HG03378 (cell line): ENCODE results near the gene ATP2A3.
"Not testable (repeated sequence)": the region's sequence is repeated elsewhere in the genome, so short reads cannot be mapped to it uniquely, and the experiment has no call there.

Experiments
- ATAC-seq: cut with Tn5 transposase; IDR thresholded peaks from one replicate; pipeline ENCODE4 v1.9.1; 2021; ENCODE audit warnings: mild to moderate bottlenecking, moderate library complexity; ENCODE audit not compliant: unreplicated experiment

The ATP2A3 gene

DNA sequence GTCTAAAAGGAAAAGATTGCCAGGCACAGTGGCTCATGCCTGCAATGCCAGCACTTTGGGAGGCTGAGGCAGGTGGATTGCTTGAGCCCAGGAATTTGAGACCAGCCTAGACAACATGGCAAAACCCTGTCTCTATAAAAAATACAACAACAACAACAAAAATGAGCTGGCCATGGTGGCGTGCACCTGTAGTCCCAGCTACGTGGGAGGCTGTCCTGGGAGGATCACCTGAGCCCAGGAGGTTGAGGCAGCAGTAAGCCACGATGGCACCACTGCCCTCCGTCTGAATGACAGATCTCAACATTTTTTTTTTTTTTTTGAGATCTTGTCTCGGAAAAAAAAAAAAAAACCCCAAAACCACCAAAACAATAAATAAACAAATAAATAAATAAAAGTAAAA lies 28.1 kb upstream of the ATP2A3 start:
- no peak for ATAC-seq

DNA sequence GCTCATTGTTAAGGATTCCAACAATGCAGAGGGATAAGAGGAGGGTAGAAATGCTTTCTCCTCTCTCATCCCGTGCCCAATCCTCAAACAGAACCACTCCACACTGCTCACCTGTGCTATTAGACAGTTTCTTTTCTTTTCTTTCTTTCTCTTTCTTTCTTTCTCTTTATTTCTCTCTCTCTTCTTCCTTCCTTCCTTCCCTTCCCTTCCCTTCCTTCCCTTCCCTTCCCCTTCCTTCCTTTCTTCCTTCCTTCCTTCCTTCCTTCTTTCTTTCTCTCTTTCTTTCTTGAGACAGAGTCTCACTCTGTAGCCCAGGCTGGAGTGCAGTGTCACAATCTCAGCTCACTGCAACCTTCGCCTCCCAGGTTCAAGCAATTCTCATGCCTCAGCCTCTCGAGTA lies 27.5 kb upstream of the ATP2A3 start:
- not testable (repeated sequence) for ATAC-seq

DNA sequence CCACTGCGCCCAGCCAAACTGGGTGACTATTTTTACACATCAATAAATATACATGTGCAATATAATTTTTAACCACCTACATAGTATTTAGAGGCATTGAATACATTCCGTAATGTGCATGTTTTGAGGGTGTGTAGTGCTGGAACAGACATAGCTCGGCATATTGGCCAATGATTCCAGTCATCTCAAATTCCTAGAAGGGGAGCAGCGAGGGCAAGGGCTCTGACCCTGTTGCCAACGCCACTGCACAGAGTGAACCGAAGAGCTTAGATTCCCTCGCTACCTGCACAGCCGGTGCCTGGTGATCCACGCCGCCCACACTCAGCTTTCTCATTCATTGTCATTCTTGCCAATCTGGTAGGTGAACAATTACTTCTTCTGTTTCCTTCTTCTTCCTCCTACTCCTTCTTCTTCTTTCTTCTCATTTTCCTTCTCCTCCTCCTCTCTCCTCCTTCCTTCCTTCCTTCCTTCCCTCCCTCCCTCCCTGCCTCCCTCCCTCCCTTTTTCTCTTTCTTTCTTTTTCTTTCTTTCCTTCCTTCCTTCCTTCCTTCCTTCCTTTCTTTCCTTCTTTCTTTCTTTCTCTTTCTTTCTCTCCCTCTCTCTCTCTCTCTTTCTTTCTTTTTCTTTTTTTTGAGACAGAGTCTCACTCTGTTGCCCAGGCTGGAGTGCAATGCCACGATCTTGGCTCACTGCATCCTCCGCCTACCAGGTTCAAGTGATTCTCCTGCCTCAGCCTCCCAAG lies 26.3 kb upstream of the ATP2A3 start:
- no peak for ATAC-seq

DNA sequence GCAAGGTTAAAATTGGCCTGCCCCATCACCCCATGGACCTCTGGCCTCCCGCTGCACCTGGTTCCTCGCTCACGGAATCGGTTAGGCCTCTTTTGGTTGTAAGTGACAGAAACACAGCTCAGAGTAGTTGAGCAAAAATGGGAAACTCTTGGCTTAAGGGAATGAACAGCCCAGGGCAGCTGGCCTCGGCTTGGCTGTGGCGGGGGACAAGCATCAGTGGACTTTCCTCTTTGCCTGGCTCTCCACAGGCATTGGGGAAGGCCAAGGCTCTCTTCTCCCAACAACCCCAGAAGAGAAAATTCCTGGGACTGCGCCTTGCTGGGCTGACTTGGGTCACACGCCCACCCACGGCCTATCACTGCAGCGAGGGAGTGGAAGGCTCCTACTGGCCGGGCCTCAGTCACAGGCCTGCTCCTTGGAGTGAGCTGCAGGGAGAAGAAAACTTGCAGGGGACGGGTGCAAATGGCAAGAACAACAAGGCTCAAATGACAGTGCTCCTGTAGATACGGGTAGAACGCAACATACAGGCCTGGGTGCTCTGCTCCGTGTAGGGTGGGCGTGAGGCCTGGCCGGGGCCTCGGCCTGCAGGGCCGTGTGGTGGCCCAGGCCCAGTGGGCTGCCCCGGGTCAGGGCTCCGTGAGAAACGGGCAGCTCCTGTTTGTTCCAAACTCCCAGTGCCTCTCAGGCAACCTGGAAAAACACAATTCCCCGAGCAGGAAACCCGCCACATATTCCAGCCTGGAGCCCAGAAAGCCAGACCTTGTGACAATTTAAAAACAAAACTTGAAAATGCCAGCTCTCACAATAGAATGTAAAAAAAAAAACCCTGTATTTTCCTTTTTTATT lies 25.0 kb upstream of the ATP2A3 start:
- no peak for ATAC-seq

DNA sequence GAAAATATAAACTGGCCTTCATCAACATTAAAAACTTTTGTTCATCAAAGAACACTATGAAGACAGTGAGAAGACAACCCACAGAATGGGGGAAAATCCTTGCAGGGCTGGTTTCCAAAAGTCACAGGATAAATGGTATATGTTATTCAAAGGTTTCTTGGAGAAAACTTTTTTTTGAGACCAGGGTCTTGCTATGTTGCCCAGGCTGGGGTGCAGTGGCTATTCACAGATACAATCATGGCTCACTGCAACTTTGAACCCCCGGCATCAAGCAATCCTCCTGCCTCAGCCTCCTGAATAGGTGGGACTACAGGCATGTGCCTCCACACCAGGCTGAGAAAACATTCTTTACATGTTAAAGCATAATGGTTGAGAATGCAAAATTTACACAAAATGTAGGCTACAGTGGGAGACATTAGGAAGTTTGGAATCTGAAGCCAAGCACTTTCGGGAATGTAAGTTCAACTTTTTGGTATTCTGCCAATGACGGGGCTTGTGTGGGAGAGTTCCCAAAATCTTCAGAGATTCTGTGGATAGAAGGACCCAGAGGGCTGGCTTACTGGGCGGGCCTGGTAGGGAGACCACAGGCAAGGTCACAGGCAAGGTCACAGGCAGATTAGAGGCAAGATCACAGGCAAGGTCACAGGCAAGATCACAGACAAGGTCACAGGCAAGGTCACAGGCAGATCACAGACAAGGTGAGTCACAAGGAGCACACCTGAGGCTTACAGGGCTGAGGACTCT lies 24.2 kb upstream of the ATP2A3 start:
- no peak for ATAC-seq

DNA sequence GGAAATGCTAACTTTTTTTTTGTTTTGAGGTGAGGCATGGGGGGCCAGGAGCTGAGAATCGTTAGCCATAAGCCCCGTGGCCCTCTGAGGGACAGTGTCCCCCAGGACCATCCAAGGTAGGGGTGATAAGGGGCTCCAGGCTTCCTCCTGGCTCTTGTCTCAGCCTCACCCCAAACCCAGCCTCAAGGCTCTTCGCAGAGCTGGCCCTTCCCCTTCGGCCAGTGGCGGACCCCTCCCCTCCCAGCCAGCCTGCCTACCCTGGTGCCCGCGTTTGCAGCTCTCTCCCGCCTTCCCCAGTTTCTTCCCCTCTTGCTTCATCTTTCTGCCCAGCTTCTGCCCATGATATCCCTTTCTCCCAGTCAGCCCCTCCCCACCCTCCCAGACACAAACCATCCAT lies 22.7 kb upstream of the ATP2A3 start:
- ATAC-seq, result no peak

DNA sequence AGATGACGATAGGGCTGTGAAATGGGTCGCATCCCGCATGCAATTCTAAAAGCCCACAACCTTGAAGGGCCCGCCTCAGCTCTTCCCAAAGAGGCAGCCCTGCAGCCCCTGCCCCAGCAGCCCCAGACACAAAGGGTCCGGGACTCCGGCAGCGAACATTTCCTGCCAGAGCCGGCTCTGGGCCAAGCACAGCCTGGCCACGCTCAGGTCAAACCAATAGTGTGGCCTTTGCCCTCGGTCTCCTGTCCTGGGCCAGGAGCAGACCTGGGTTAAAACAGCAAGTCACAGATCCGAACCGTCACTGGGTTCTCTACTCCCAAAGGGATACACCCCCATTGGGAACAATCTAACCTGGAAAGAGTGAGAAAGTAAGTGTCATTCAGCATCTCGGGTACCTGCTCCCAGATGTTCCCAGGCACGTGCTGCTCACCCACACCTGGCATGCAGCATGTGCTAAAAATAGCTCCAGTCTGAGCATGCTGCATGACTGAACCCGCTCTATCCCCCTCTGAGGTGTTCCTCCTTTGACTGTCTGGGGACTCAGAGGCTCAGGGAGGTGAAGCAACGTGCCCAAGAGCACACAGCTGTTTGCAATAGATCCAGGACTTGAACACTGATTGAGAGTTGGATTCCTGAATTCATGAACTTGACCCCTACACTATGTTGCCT lies 22.2 kb upstream of the ATP2A3 start:
- ATAC-seq, result no peak

DNA sequence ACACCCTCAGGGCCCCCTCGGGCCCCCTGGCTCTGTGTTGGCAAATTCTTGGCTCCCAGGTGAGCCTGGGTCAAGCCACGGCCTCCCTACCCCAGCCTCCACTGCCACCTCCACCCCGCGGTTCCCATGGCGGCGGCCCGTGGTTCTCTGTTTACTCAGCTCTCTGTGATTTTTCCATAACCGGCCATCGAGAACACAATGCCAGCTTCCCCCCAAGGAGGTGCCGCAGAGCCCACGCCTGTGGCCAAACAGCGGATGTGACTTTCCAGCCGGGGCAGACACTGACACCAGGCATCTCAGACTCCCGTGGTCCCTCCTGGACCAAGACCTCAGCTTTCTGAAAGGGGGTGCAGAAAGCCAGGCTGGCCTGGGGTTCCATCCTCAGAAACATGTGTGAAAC lies 21.6 kb upstream of the ATP2A3 start:
- no peak for ATAC-seq

DNA sequence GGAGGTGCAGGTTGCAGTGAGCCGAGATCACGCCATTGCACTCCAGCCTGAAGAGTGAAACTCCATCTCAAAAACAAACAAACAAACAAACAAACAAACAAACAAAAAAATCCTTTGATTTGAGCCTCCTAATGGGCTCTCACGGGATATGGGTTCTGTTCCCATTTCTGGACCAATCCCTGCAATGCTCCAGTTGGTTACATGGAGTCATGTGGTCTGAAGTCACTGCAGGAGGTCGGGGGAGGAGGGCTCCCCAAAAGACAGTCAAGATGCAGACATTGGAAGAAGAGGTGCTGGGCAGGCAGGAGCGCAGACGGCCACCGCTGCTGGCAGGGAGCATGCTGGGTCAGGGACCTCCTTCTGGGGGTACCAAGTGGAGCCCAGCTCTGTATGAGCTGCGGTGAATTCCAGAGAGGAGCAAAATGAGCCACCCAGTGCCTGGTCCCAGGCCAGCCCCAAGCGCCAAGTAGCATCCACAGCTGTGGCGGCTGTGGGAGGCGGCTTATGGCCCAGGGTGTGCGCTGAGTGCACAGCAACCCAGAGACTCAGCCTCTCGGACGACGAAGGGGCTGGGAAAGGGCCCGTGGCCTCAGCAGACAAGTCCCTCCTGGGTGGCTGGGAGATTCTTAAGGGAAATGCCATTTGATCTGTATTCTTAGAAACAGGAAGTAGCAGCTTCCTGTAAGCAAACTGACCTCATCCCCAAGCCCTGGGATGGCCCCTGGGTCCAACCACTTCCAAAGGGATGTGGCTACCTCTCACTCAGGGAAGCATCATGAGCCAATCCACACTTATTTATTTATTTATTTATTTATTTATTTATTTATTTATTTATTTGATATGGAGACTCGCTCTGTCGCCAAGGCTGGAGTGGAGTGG lies 19.6 kb upstream of the ATP2A3 start:
- ATAC-seq, result no peak

DNA sequence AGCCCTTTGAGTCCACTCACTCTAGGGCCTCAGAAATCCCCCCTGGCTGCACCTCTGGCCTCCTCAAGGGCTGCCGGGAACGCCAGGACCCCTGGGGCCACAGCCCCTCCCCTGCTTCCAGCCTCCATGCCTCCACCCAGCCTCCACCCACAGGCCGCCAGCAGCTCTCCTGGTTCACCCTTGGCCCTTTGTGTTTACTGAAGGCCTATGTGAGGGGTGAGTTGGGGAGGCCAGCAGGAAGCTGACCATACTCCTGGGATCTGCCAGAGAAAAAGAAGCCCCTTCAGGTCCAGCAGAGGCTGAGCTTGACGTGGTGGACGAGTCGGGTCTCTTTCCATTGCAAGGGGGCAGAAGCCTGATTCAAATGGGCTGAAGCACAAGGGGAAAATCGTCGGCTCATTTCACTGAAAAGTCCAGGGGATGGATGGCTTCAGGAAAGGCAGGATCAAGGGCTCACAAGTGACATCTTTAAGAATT lies 18.3 kb upstream of the ATP2A3 start:
- no peak for ATAC-seq

DNA sequence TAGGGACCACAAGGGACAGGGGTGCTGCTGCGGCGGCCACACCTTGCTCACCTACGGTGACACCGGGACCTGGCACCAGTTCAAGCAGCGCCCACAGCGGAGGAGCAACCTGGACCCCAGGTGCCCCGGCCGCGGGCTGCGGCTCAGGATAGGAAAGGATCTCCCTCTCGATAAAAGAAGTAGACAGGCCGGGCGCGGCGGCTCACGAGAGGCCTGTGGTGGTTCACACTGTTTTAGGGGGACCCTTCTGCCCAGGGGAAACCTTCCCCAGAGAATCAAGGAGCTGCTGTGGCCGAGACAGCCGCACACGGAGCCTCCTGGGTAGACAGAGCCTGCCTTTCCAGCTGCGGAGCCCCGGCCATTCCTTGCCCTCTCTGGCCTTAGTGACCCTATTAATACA lies 17.9 kb upstream of the ATP2A3 start:
- no peak for ATAC-seq

DNA sequence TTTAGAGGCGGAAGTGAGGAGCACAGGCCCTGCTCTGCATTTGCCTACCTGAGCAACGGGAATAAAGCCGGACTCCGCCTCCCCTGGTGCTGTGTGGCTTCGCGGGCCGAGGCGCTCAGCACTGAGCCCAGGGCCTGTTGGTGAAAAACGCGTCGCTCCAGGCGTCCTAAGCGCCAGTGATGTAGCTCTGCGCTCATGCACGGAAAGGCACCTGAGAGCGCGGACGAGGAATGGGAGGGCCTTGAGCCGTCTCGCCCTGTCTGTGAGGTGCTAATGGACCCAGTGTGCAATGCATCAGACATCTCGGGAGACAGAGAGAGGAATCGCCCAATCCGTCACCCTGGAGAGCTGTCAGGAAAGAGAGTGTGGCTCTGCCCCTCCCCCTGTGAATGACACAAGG lies 17.2 kb upstream of the ATP2A3 start:
- no peak for ATAC-seq

DNA sequence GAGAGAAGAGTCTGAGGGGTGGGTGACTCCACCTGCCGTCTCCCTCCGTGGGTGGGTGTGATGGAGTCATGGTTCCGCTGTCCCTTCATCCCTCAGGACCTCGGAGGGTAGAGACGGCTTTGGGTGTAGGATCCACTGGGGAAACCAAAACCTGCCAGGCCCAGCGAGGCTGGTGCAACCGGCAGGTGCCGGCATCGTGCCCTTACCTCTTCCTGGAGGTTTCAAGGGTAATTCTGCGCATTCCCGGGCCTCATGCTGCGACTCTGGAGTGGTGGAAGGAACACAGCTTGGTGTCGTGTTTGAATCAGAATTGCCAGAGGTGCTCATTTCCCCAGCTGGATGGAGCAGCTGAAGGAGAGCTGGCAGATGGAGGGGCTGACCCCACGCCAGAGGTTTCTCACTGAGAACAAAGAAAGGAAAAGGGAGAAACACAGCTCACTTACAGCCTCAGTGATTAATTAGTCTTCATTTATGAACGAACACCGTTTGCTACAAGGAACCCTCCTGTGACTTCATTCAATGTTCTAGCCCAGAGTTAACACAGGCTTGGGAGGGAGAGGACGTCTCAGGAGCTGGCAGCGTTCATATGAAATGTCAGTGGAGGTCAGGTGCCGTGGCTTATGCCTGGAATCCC lies 16.3 kb upstream of the ATP2A3 start:
- ATAC-seq, result no peak

DNA sequence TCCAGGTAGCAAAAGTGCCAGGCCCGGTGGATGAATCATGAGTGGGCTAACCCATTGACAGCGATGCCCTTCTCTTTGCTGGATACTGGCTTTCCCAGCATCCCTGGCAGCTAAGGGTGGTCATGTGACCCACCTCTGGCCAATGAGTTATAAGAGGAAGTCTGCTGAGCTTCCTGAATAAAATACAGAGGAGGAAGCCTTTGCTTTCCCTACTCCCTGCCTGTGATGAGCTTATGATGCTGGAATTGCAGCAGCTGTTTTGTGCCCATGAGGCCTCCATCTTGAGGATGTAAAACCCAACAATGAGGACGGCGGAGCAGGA lies 15.0 kb upstream of the ATP2A3 start:
- ATAC-seq, result no peak

DNA sequence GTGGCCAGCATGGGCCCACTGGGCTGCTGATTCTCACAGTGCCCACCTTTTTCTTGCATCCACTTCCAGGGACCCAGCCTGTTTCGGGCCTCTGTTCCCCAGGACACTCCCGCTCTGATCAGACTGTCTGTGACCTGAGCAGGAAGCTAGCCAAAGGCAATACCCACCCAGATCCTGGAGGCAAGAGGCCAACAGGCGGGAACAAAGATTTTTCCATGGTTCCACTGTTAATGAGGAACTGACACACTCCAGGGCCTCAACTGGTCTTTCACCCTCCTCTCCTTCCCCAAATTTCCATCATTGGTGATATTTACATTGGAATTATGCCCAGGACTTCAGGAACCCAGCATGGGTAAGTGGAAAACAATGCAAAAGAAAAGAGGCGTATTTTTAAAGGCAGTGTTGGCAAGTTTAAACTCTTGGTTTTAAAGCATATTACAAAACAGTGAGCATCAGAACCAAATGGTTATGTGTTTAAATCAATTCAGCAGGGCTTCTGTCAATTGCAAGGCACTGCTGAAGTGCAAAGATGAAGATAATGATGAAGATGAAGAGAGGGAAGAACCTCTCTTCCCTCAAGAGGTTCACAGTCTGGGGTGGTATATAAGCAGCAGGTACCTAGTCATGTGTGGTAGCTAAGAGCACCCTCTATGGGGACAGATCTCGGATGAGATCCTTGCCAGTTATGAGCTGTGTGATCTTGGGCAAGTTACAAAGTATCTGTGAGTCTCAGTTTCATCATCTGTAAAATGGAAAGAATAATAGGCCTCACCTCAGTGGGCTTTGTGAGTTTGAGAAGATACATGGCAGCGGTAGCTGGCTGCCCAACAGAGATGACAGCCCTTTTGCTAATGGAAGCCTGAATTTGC lies 14.4 kb upstream of the ATP2A3 start:
- no peak for ATAC-seq

DNA sequence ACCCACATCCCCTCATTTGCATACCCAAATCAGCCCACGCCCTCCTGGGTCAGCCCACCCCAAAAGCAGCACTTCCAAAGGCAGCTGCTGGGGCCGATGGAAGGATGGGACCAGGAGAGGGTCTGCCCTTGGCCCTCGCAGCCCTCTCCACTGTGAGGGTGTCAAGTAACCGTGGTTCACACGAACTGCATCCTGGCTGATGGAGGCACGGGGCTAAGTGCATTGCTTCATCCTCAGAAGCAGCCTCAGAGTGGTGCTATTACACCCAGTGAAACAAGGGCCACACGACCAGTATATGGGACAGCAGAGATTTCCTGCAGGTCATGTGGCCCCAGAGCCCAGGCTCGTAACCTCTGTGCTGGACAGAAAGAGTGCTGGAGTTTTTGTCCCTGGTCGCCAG lies 13.2 kb upstream of the ATP2A3 start:
- ATAC-seq, result no peak

DNA sequence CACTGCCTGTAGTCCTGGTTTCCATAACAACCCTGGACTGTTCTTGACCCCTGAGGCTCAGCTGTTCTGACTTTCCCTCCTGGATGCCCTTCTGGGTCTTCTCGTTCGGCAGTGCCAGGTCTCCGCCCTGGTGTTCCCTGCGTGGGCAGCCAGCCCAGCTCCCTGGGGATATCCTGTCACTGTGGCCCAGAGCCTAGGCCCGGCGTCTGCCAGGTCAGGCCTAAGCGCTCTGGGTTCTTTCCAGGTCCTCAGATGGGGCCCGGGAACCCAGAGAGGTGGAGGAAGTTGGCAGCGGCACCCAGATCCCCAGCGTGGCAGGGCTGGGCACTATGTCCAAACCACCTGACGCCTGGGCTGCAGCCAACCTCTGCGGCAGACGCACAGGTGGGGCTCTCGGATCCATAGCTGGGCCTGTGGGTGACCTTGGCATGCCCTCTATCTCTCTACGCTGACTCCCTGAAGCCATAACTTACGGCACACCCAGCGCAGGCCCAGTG lies 12.5 kb upstream of the ATP2A3 start:
- ATAC-seq, result no peak

DNA sequence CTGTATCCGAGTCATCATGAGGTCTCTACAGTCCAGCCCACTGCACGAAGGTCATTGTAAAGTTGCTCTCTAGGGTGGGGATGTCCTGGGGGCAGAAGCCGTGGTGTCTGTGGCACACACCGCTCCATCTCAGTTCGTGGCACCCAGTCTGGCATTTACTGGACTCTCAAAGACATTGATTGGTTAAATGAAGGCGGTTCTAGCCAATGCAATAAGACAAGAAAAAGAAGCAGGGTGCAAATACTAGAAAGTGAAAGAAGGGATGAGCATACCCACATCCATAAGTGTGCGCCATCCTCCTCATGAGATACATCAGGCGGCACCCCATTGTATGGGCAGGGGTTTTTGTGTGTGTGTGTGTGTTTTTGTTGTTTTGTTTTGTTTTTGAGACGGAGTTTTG lies 10.7 kb upstream of the ATP2A3 start:
- ATAC-seq, result no peak
